ENCODE measurements around the gene CBX8.

Gene CBX8

GRCh38 chr17:79835470-79835899, 38.6 kb upstream of the CBX8 start:
- no peak for DNase-seq (ENCODE audit: low read depth, low spot score)

GRCh38 chr17:79834565-79835469, 37.9 kb upstream of the CBX8 start:
- no peak for DNase-seq (ENCODE audit: low read depth, low spot score)

- no peak for DNase-seq (ENCODE audit: low read depth, low spot score)
Measured at GRCh38 chr17:79833744-79834564, 37.1 kb upstream of the CBX8 start.

- DNase-seq (ENCODE audit: low read depth, low spot score), result no peak
Measured at GRCh38 chr17:79833110-79833450, 36.2 kb upstream of the CBX8 start.

GRCh38 chr17:79832218-79833109, 35.6 kb upstream of the CBX8 start:
- DNase-seq (ENCODE audit: low read depth, low spot score), result no peak

GRCh38 chr17:79831265-79832217, 34.7 kb upstream of the CBX8 start:
- DNase-seq (ENCODE audit: low read depth, low spot score), result no peak

GRCh38 chr17:79830763-79831264, 33.9 kb upstream of the CBX8 start:
- DNase-seq (ENCODE audit: low read depth, low spot score), result no peak

GRCh38 chr17:79830303-79830702, 33.4 kb upstream of the CBX8 start:
- no peak for DNase-seq (ENCODE audit: low read depth, low spot score)

GRCh38 chr17:79829457-79829856, 32.6 kb upstream of the CBX8 start:
- no peak for DNase-seq (ENCODE audit: low read depth, low spot score)

GRCh38 chr17:79829004-79829403, 32.1 kb upstream of the CBX8 start:
- DNase-seq (ENCODE audit: low read depth, low spot score), result no peak

- DNase-seq (ENCODE audit: low read depth, low spot score), result no peak
Measured at GRCh38 chr17:79826841-79827578, 30.1 kb upstream of the CBX8 start.

- DNase-seq (ENCODE audit: low read depth, low spot score), result no peak
Measured at GRCh38 chr17:79826204-79826680, 29.4 kb upstream of the CBX8 start.

GRCh38 chr17:79825580-79825921, 28.7 kb upstream of the CBX8 start:
- no peak for DNase-seq (ENCODE audit: low read depth, low spot score)

- no peak for DNase-seq (ENCODE audit: low read depth, low spot score)
Measured at GRCh38 chr17:79824893-79825579, 28.2 kb upstream of the CBX8 start.

GRCh38 chr17:79824234-79824633, 27.4 kb upstream of the CBX8 start:
- no peak for DNase-seq (ENCODE audit: low read depth, low spot score)

- DNase-seq (ENCODE audit: low read depth, low spot score), result no peak
Measured at GRCh38 chr17:79822583-79823124, 25.8 kb upstream of the CBX8 start.

GRCh38 chr17:79821331-79822095, 24.6 kb upstream of the CBX8 start:
- DNase-seq (ENCODE audit: low read depth, low spot score), result no peak

- no peak for DNase-seq (ENCODE audit: low read depth, low spot score)
Measured at GRCh38 chr17:79820959-79821330, 24.1 kb upstream of the CBX8 start.

All from activated CD4-positive, CD25-positive, alpha-beta regulatory T cell treated with anti-CD3 and anti-CD28 coated beads, Interleukin-2, amount 50 U/mL, for 16 hours (primary cell).